Smooth muscle cell (in vitro differentiated cells): Measurements from ENCODE around the gene KAT2A. TPM values are rescaled to one million over a fixed set of nuclear protein-coding genes. Genes with fewer than 3 reads are reported as not detected.

Source experiments
- DNase-seq: peaks from one replicate; lab custom pipeline; 2025; ENCODE audit not compliant: unreplicated experiment; lab: John Stamatoyannopoulos, UW
- H2AFZ ChIP-seq: fragments of 200-600 bp; sonication (generic); 2 replicates; pipeline ENCODE4 v1.6.0; 2016; ENCODE audit warnings: antibody characterized with exemption, low read depth, mild to moderate bottlenecking
- H3F3A ChIP-seq: fragments of 200-600 bp; sonication (generic); 2 replicates; pipeline ENCODE4 v1.6.0; 2017; ENCODE audit warnings: antibody characterized with exemption, low read depth
- H3K27ac ChIP-seq: fragments of 200-600 bp; sonication (generic); 2 replicates; pipeline ENCODE4 v1.5.1; 2016; ENCODE audit warnings: low read depth, mild to moderate bottlenecking
- H3K27me3 ChIP-seq: fragments of 200-600 bp; sonication (generic); 2 replicates; pipeline ENCODE4 v1.6.1; 2016; ENCODE audit warnings: low read depth, mild to moderate bottlenecking
- H3K36me3 ChIP-seq: fragments of 200-600 bp; sonication (generic); 2 replicates; pipeline ENCODE4 v1.5.1; 2016; ENCODE audit warnings: low read depth
- H3K4me1 ChIP-seq: fragments of 200-600 bp; sonication (generic); 2 replicates; pipeline ENCODE4 v1.5.1; 2016; ENCODE audit warnings: low read depth
- H3K4me2 ChIP-seq: fragments of 200-600 bp; sonication (generic); 2 replicates; pipeline ENCODE4 v1.6.0; 2016; ENCODE audit warnings: mild to moderate bottlenecking
- H3K4me3 ChIP-seq: fragments of 200-600 bp; sonication (generic); 2 replicates; pipeline ENCODE4 v1.5.1; 2016; ENCODE audit warnings: mild to moderate bottlenecking
- H3K79me2 ChIP-seq: fragments of 200-600 bp; sonication (generic); 2 replicates; pipeline ENCODE4 v1.6.0; 2016; ENCODE audit warnings: low read depth, mild to moderate bottlenecking
- H3K9ac ChIP-seq: fragments of 200-600 bp; sonication (generic); 2 replicates; pipeline ENCODE4 v1.6.0; 2016; ENCODE audit warnings: low read depth
- H3K9me3 ChIP-seq: fragments of 200-600 bp; sonication (generic); replicated peaks from 2 replicates; pipeline ENCODE4 v1.5.1; 2016; ENCODE audit warnings: low read depth
- H4K20me1 ChIP-seq: fragments of 200-600 bp; sonication (generic); 2 replicates; pipeline ENCODE4 v1.6.0; 2016; ENCODE audit warnings: low read depth
- WGBS: methylation state at CpG from one replicate; pipeline ENCODE4 v1.1.7; 2016; ENCODE audit warnings: low lambda C conversion rate; 5-methylcytosine and 5-hydroxymethylcytosine counted together
- polyA plus RNA-seq: library from polyadenylated mRNA; unstranded; fragments of >200 nt; fragmentation: Nextera tagmentation; extraction: Ambion mirVana; gene quantifications from 2 replicates; pipeline ENCODE4 v1.2.1, GENCODE V29; 2016
- total RNA-seq: library from RNA; depleted of rRNA; stranded (reverse); fragments of >200 nt; gene quantifications from 2 replicates; pipeline ENCODE4 v1.2.3, GENCODE V29; 2014
- TF ChIP-seq, protein P1 (sequence below): fragments of 200-600 bp; sonication (generic); IDR thresholded peaks from 2 replicates; pipeline ENCODE4 v1.5.1; 2017; ENCODE audit warnings: borderline replicate concordance, mild to moderate bottlenecking, antibody characterized with exemption; ENCODE audit not compliant: insufficient read depth, poor library complexity, severe bottlenecking

Gene KAT2A
- total and polyA plus RNA-seq, 2 experiments from 2014 or later = 17.1 to 25.3 TPM

DNA sequence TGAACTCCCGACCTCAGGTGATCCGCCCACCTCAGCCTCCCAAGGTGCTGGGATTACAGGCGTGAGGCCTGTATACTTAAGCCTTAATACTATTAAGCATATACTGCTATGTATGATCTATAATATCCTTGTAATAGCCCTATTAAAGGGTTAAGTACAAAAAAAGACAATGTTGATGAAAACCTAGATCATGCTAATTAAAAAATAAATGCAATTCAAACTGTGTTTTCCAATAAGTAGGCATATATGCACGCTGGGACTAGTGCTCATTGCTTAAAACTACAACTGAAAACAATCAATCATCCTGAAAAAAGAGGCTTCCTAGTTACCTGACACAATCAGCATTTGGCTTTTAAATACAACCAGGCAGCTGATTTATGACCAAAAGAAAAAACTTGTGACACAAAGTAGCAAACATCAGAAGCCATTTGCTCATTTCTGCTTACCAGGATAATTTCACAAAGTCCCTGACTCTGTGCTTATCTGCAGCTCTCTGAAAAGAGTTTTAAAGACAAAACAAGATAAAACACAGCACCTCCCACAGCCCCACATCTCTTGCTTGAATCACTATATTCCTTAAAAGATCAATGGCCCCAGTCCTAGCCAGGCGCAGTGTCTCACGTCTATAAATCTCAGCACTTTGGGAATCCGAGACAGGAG lies 34.0 kb downstream of the KAT2A start:
- H3K36me3 ChIP-seq = no peaks in the 10 kb centered on the region
- H3K9ac ChIP-seq = no peak overlapping the region
- H2AFZ ChIP-seq = no peak overlapping the region
- no peaks in the 10 kb centered on the region for H3K79me2 ChIP-seq
- no peaks in the 10 kb centered on the region for H3K9me3 ChIP-seq
- H3K27me3 ChIP-seq = no peaks in the 10 kb centered on the region
- no peaks in the 10 kb centered on the region for H3F3A ChIP-seq
- WGBS = 63% methylated on average over 7 of the region's 7 CpGs
- H3K4me1 ChIP-seq = no peaks in the 10 kb centered on the region
- no peaks in the 10 kb centered on the region for H4K20me1 ChIP-seq
- TF ChIP-seq, protein P1, sequence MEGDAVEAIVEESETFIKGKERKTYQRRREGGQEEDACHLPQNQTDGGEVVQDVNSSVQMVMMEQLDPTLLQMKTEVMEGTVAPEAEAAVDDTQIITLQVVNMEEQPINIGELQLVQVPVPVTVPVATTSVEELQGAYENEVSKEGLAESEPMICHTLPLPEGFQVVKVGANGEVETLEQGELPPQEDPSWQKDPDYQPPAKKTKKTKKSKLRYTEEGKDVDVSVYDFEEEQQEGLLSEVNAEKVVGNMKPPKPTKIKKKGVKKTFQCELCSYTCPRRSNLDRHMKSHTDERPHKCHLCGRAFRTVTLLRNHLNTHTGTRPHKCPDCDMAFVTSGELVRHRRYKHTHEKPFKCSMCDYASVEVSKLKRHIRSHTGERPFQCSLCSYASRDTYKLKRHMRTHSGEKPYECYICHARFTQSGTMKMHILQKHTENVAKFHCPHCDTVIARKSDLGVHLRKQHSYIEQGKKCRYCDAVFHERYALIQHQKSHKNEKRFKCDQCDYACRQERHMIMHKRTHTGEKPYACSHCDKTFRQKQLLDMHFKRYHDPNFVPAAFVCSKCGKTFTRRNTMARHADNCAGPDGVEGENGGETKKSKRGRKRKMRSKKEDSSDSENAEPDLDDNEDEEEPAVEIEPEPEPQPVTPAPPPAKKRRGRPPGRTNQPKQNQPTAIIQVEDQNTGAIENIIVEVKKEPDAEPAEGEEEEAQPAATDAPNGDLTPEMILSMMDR = no peak
- H3K27ac ChIP-seq = no peak overlapping the region
- no peak overlapping the region for H3K4me3 ChIP-seq
- DNase-seq = no peak
- no peak overlapping the region for H3K4me2 ChIP-seq

DNA sequence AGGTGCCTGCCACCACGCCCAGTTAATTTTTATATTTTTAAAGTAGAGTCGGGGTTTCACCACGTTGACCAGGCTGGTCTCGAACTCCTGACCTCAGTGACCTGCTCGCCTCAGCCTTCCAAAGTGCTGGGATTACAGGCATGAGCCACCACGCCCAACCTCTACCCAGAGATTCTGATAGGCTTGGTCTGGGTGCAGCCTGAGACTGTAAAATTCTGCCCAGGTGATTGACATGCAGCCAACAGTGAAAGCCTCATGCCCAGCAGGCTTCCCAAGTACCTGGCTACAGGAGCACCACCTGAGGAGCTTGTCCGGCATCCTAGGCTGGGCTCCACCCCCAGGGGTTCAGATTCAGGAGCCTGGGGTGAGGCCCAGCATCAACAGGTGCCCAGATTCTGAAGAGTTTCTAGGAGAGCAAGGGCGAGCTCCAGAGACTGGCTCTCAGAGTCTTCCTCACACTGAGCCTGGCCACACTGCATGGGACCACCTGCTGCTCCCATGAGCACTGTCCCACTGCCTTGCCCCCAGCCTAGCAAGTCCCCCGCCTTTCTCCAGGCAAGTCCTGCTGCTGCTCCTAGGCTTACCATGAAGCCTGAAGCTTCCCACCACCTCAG lies 39.5 kb downstream of the KAT2A start:
- Histone ChIP-seq H3K9ac (no peak overlapping the region), H3K4me1 (no peaks in the 10 kb centered on the region), H3K36me3 (no peaks in the 10 kb centered on the region), H3K9me3 (no peaks in the 10 kb centered on the region), H3K27me3 (no peaks in the 10 kb centered on the region), H3K4me3 (no peak overlapping the region), H3K27ac (no peak overlapping the region), H2AFZ (no peak overlapping the region), H3K4me2 (no peak overlapping the region), H4K20me1 (no peaks in the 10 kb centered on the region), H3K79me2 (no peaks in the 10 kb centered on the region), H3F3A (no peaks in the 10 kb centered on the region)
- TF ChIP-seq, protein P1 = no peak
- DNase-seq = no peak
- 91% methylated on average over 9 of the region's 9 CpGs for WGBS

DNA sequence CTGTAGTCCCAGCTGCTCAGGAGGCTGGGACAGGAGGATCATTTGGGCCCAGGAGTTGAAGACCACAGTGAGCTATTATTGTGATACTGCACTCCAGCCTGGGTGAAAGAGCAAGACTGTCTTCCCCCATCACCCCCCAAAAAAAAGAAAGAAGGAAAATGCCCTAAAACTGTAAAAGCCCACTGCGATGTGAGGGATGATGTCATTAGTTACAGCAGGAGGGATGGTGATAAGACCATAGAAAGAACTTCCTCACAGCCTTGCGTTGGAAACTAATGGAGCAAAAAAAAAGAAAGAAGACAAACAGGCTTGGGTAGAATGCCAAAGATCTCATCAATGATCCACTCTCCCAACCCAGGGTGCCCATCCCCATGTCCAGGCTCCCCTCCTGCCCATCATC lies 41.6 kb downstream of the KAT2A start:
- H3K4me2 ChIP-seq = no peak overlapping the region
- H3F3A ChIP-seq = no peaks in the 10 kb centered on the region
- no peak overlapping the region for H3K9ac ChIP-seq
- no peaks in the 10 kb centered on the region for H3K36me3 ChIP-seq
- no peaks in the 10 kb centered on the region for H3K27me3 ChIP-seq
- TF ChIP-seq, protein P1 = no peak
- H3K4me1 ChIP-seq = no peaks in the 10 kb centered on the region
- DNase-seq = no peak
- no peak overlapping the region for H3K4me3 ChIP-seq
- 64% methylated on average over 2 of the region's 2 CpGs for WGBS
- no peaks in the 10 kb centered on the region for H3K9me3 ChIP-seq
- no peak overlapping the region for H2AFZ ChIP-seq
- H4K20me1 ChIP-seq = no peaks in the 10 kb centered on the region
- H3K79me2 ChIP-seq = no peaks in the 10 kb centered on the region
- no peak overlapping the region for H3K27ac ChIP-seq
